ENCODE data around the gene NKX1-2. TPM values are rescaled to one million over a fixed set of nuclear protein-coding genes. Genes with fewer than 3 reads are reported as not detected.

NKX1-2 gene
- total and polyA plus RNA-seq, 2 of the 4 experiments (the other 2 are of a cell fraction) = not detected

DNA sequence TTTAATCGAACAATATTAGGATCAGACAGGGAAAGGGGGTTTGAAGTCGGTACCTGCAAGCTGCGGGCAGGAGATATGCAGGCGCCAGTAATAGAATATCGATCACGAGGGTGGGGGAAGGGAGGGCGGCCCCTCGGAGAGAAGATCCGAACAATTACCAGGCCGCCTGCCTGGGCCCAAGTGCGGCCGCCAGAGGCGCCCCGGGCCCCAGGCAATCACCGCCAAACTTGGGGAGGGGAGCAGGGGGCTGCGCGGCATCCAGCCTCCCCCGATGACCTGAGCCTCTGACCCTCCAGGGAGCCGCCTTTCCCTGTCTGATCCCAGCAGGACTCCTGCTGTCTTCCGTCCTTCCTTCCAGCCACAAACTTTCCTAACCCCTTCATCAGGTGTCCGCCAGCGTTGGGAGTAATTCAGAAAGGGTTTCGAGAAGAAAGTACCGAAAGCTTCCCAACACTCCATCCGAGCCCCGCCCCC lies 1.1 kb downstream of the NKX1-2 start:
- Histone ChIP-seq H4K91ac (ENCODE audit: insufficient read depth, low read depth, low read length) (no peak overlapping the region), H2BK5ac (ENCODE audit: low read depth, low read length, poor library complexity, severe bottlenecking) (no peak overlapping the region), H3K18ac (ENCODE audit: low read depth, low read length) (no peak overlapping the region), H3K4me2 (ENCODE audit: low read depth, low read length) (no peak overlapping the region), H3K9me1 (ENCODE audit: insufficient read depth, low read length) (no peaks in the 10 kb centered on the region), H2AFZ (replicated peaks; ENCODE audit: low read length, poor library complexity) (no peak overlapping the region), H3K36me3 (ENCODE audit: control insufficient read depth, insufficient read depth, low read length) (no peaks in the 10 kb centered on the region), H3K4me1 (ENCODE audit: control insufficient read depth, insufficient read depth, low read length) (no peaks in the 10 kb centered on the region; the same call in 1 of the 2 replicates), H4K8ac (ENCODE audit: low read depth in 2 of 2, low read length in 2 of 2) (no peak overlapping the region), H2AK5ac (ENCODE audit: low read depth, low read length) (no peak overlapping the region), H3K56ac (ENCODE audit: extremely low read depth, insufficient read depth, low read length) (no peak overlapping the region), H3K23ac (ENCODE audit: low read depth, low read length) (no peak overlapping the region), H3K9me3 (ENCODE audit: control insufficient read depth, insufficient read depth, low read length) (no peaks in the 10 kb centered on the region; the same call in 1 of the 2 replicates), H2BK120ac (ENCODE audit: low read depth, low read length) (no peak overlapping the region), H3K27ac (ENCODE audit: insufficient read depth, low read length) (no peak overlapping the region), H4K20me1 (ENCODE audit: insufficient read depth, low read length) (no peaks in the 10 kb centered on the region), H3K4me3 (ENCODE audit: insufficient read depth, low read depth, low read length) (no peak overlapping the region), H3K9ac (ENCODE audit: low read depth, low read length) (no peak overlapping the region), H2AK9ac (replicated peaks; ENCODE audit: low read depth, low read length, poor library complexity) (no peak overlapping the region), H3K27me3 (ENCODE audit: control insufficient read depth, insufficient read depth, low read length) (peaks cover 82% of the 10 kb centered on the region), H2BK15ac (ENCODE audit: low read depth, low read length) (no peak overlapping the region), H3K4ac (ENCODE audit: low read depth, low read length) (no peak overlapping the region), H4K5ac (ENCODE audit: low read depth, low read length) (no peak overlapping the region), H2BK20ac (ENCODE audit: low read depth, low read length) (no peak overlapping the region), H3K14ac (replicated peaks; ENCODE audit: low read depth, low read length) (no peak overlapping the region), H3K79me1 (ENCODE audit: low read depth in 1 of 2, low read length in 2 of 2) (no peaks in the 10 kb centered on the region)
- in situ Hi-C loops (cut with MboI; ENCODE audit: low sequenced_read_pairs) = no loop called here
- intact Hi-C loops (cut with micrococcal nuclease) = no loop called here
- DNase-seq (no peak), ATAC-seq (ENCODE audit: low read depth) (no peak)
- 18% methylated on average over 3 of the region's 26 CpGs; no CpG with 5 or more reads in 1 of the 2 experiments for WGBS, 2 experiments (ENCODE audit: extremely low coverage in 2 of 2, insufficient read length in 1 of 2)
- BruUV-seq (replicated peaks) = no TSS peak
- TF ChIP-seq MXI1 (IDR thresholded peaks at IDR 0.05; ENCODE audit: borderline replicate concordance, low read depth, low read length) (no peak), MAFK (IDR thresholded peaks at IDR 0.05; ENCODE audit: low read depth, low read length) (no peak), RCOR1 (IDR thresholded peaks at IDR 0.05; ENCODE audit: insufficient replicate concordance, low read length) (no peak), CHD1 (IDR thresholded peaks at IDR 0.05; ENCODE audit: low read depth, low read length) (no peak), MAZ (IDR thresholded peaks at IDR 0.05; ENCODE audit: borderline replicate concordance, low read depth, low read length) (no peak), POLR2A (IDR thresholded peaks at IDR 0.05; ENCODE audit: low read depth, low read length) (no peak), SMC3 (IDR thresholded peaks at IDR 0.05; ENCODE audit: low read depth, low read length) (no peak), RAD21 (IDR thresholded peaks at IDR 0.05; ENCODE audit: low read length) (no peak), BHLHE40 (IDR thresholded peaks at IDR 0.05; ENCODE audit: low read depth, low read length) (no peak), FOS (IDR thresholded peaks at IDR 0.05; ENCODE audit: low read depth, low read length) (no peak), NFE2L2 (IDR thresholded peaks at IDR 0.05; ENCODE audit: low read depth, low read length) (no peak), RFX5 (IDR thresholded peaks at IDR 0.05; ENCODE audit: low read depth, low read length) (no peak), CEBPB (IDR thresholded peaks at IDR 0.05; ENCODE audit: low read depth, low read length) (no peak)
- TF ChIP-seq, protein P1, sequence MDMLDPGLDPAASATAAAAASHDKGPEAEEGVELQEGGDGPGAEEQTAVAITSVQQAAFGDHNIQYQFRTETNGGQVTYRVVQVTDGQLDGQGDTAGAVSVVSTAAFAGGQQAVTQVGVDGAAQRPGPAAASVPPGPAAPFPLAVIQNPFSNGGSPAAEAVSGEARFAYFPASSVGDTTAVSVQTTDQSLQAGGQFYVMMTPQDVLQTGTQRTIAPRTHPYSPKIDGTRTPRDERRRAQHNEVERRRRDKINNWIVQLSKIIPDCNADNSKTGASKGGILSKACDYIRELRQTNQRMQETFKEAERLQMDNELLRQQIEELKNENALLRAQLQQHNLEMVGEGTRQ (IDR thresholded peaks at IDR 0.05; ENCODE audit: low read depth, low read length) = no peak
- TF ChIP-seq, protein P2, sequence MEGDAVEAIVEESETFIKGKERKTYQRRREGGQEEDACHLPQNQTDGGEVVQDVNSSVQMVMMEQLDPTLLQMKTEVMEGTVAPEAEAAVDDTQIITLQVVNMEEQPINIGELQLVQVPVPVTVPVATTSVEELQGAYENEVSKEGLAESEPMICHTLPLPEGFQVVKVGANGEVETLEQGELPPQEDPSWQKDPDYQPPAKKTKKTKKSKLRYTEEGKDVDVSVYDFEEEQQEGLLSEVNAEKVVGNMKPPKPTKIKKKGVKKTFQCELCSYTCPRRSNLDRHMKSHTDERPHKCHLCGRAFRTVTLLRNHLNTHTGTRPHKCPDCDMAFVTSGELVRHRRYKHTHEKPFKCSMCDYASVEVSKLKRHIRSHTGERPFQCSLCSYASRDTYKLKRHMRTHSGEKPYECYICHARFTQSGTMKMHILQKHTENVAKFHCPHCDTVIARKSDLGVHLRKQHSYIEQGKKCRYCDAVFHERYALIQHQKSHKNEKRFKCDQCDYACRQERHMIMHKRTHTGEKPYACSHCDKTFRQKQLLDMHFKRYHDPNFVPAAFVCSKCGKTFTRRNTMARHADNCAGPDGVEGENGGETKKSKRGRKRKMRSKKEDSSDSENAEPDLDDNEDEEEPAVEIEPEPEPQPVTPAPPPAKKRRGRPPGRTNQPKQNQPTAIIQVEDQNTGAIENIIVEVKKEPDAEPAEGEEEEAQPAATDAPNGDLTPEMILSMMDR (conservative IDR thresholded peaks at IDR 0.05; ENCODE audit: low read depth, low read length) = no peak
- TF ChIP-seq, protein P3, sequence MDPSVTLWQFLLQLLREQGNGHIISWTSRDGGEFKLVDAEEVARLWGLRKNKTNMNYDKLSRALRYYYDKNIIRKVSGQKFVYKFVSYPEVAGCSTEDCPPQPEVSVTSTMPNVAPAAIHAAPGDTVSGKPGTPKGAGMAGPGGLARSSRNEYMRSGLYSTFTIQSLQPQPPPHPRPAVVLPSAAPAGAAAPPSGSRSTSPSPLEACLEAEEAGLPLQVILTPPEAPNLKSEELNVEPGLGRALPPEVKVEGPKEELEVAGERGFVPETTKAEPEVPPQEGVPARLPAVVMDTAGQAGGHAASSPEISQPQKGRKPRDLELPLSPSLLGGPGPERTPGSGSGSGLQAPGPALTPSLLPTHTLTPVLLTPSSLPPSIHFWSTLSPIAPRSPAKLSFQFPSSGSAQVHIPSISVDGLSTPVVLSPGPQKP (IDR thresholded peaks at IDR 0.05; ENCODE audit: borderline replicate concordance, low read depth, low read length) = no peak
- ChIA-PET POLR2A (ENCODE audit: unreplicated experiment) (no interaction called here), CTCF (no interaction called here)
- dilution Hi-C loops (cut with HindIII; ENCODE audit: low sequenced_read_pairs, unreplicated experiment) = no loop called here
